Prostate gland (tissue), 2 donors: ENCODE results near the gene GSG1L. TPM values are rescaled to one million over a fixed set of nuclear protein-coding genes. Genes with fewer than 3 reads are reported as not detected.

Experiments used
- DNase-seq: peaks from one replicate; pipeline ENCODE4 v3.0.0-alpha.2; 2019; ENCODE audit warnings: low spot score
- H3K27ac ChIP-seq, 2 donors: fragments of 200-600 bp; sonication (generic); 2 replicates each; pipeline ENCODE4 v1.5.1; 2017 to 2019
- H3K27me3 ChIP-seq: fragments of 200-600 bp; sonication (generic); replicated peaks from 2 replicates; pipeline ENCODE4 v1.5.1; 2019; ENCODE audit not compliant: insufficient read depth
- H3K36me3 ChIP-seq, 2 donors: fragments of 200-600 bp; sonication (generic); 1 replicate in 1 of 2; 2 replicates in 1 of 2; pipeline versions ENCODE4 v1.5.1 to v1.8.1; 2017 to 2019
- H3K4me1 ChIP-seq: fragments of 200-600 bp; sonication (generic); replicated peaks from 2 replicates; pipeline ENCODE4 v1.5.1; 2019
- H3K4me3 ChIP-seq, 2 donors: fragments of 200-600 bp; sonication (generic); 2 replicates each; pipeline ENCODE4 v1.5.1; 2017 to 2019
- H3K9me3 ChIP-seq: fragments of 200-600 bp; sonication (generic); 2 replicates; pipeline ENCODE4 v1.5.1; 2017
- POLR2A ChIP-seq: fragments of 450-650 bp; IDR thresholded peaks from one replicate; pipeline ENCODE4 v1.6.1; 2016; ENCODE audit warnings: antibody characterized with exemption, mild to moderate bottlenecking
- POLR2AphosphoS5 ChIP-seq: sonication (generic); formaldehyde crosslinking; IDR thresholded peaks from one replicate; pipeline ENCODE4 v1.6.1; 2017; ENCODE audit warnings: antibody characterized with exemption
- WGBS: methylation state at CpG from one replicate; pipeline ENCODE4 v1.1.5; 2018; 5-methylcytosine and 5-hydroxymethylcytosine counted together
- intact Hi-C: fragments of 100-400 bp; cut with DNase I; formaldehyde crosslinking; loops from one replicate; pipeline ENCODE4 v1.14.2; 2022
- total RNA-seq, 2 donors: library from RNA; depleted of rRNA; stranded (reverse); fragments of >200 nt; gene quantifications; one replicate each; pipeline ENCODE4 v1.1.0, GENCODE V29; 2016
- TF ChIP-seq, protein P1 (sequence below), 4 experiments: fragments of 200-600 bp in 2 of 4; fragments of 450-650 bp in 2 of 4; sonication (generic) in 2 of 4; IDR thresholded peaks; 1 replicate in 3 of 4; 2 replicates in 1 of 4; pipeline ENCODE4 v1.5.1; 2016 to 2019; ENCODE audit warnings: antibody characterized with exemption in 4 of 4, mild to moderate bottlenecking in 2 of 4, moderate library complexity in 2 of 4

GSG1L gene
- total RNA-seq, 2 donors from 2014 or later, result 0.91 TPM; not detected in 1

GRCh38 chr16:28108590-28109247, 45.2 kb upstream of the GSG1L start:
- Histone ChIP-seq H3K36me3 (peaks cover 0 to 14% of the 10 kb centered on the region in 2 donors), H3K27ac (no peak overlapping the region), H3K27me3 (no peaks in the 10 kb centered on the region), H3K9me3 (no peaks in the 10 kb centered on the region), H3K4me1 (no peaks in the 10 kb centered on the region), H3K4me3 (no peak overlapping the region)
- 80% methylated on average over 12 of the region's 12 CpGs for WGBS
- intact Hi-C loops, result no loop called here
- TF ChIP-seq POLR2A (no peak), POLR2AphosphoS5 (no peak)
- TF ChIP-seq, protein P1, sequence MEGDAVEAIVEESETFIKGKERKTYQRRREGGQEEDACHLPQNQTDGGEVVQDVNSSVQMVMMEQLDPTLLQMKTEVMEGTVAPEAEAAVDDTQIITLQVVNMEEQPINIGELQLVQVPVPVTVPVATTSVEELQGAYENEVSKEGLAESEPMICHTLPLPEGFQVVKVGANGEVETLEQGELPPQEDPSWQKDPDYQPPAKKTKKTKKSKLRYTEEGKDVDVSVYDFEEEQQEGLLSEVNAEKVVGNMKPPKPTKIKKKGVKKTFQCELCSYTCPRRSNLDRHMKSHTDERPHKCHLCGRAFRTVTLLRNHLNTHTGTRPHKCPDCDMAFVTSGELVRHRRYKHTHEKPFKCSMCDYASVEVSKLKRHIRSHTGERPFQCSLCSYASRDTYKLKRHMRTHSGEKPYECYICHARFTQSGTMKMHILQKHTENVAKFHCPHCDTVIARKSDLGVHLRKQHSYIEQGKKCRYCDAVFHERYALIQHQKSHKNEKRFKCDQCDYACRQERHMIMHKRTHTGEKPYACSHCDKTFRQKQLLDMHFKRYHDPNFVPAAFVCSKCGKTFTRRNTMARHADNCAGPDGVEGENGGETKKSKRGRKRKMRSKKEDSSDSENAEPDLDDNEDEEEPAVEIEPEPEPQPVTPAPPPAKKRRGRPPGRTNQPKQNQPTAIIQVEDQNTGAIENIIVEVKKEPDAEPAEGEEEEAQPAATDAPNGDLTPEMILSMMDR (IDR thresholded peaks at IDR 0.05), result no peak
- no peak for DNase-seq

GRCh38 chr16:28107232-28107631, 43.7 kb upstream of the GSG1L start:
- Histone ChIP-seq H3K27ac (no peak overlapping the region), H3K36me3 (peaks cover 0 to 18% of the 10 kb centered on the region in 2 donors), H3K4me1 (no peaks in the 10 kb centered on the region), H3K9me3 (no peaks in the 10 kb centered on the region), H3K4me3 (no peak overlapping the region), H3K27me3 (no peaks in the 10 kb centered on the region)
- 48% methylated on average over 8 of the region's 8 CpGs for WGBS
- no peak for DNase-seq
- intact Hi-C loops, result no loop called here
- no peak for TF ChIP-seq POLR2AphosphoS5
- TF ChIP-seq POLR2A, result no peak
- TF ChIP-seq, protein P1 (IDR thresholded peaks at IDR 0.05), result no peak

- H3K27ac ChIP-seq, result no peak overlapping the region
- intact Hi-C loops, result no loop called here
- peaks cover 0 to 19% of the 10 kb centered on the region in 2 donors for H3K36me3 ChIP-seq
These were observed 43.1 kb upstream of the GSG1L start for GRCh38 chr16:28106467-28107215.

GRCh38 chr16:28105954-28106353, 42.4 kb upstream of the GSG1L start:
- H3K4me1 ChIP-seq, result no peaks in the 10 kb centered on the region
- H3K27me3 ChIP-seq, result no peaks in the 10 kb centered on the region
- TF ChIP-seq, protein P1 (IDR thresholded peaks at IDR 0.05), result no peak
- TF ChIP-seq POLR2A, result no peak
- no peak for TF ChIP-seq POLR2AphosphoS5
- H3K36me3 ChIP-seq, result peaks cover 6 to 26% of the 10 kb centered on the region in 2 donors
- DNase-seq, result no peak
- 93% methylated on average over 7 of the region's 7 CpGs for WGBS
- intact Hi-C loops, result no loop called here
- no peak overlapping the region for H3K4me3 ChIP-seq
- no peak overlapping the region for H3K27ac ChIP-seq
- H3K9me3 ChIP-seq, result no peaks in the 10 kb centered on the region

More at GRCh38 chr16:28106467-28107215, 43.1 kb upstream of the GSG1L start:
- Histone ChIP-seq H3K9me3 (no peaks in the 10 kb centered on the region), H3K4me3 (no peak overlapping the region), H3K27me3 (no peaks in the 10 kb centered on the region), H3K4me1 (no peaks in the 10 kb centered on the region)
- TF ChIP-seq POLR2A (no peak), POLR2AphosphoS5 (no peak)
- TF ChIP-seq, protein P1 (IDR thresholded peaks at IDR 0.05), result no peak
- WGBS, result 74% methylated on average over 5 of the region's 5 CpGs
- no peak for DNase-seq
